ENCODE data around the gene SLC6A7.

DNA sequence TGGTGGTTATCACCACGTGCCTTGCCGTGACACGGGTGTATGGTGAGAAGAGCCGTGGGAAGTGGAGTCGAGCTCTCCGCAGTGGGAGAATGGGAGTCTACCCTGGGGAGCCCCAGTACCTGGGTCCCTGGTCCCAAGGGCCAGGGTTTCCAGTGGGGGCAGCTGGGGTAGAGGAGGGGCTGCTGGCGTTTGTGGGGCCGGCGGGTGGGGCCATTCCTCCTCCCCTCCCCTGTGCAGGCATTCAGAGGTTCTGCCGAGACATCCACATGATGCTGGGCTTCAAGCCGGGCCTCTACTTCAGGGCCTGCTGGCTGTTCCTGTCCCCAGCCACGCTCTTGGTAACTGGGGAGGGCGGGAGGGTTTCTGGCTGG, 14.7 kb downstream of the SLC6A7 start:
- TF ChIP-seq CTCF (conservative IDR thresholded peaks at IDR 0.05) (no peak), EZH2 (IDR thresholded peaks at IDR 0.05; ENCODE audit: low read depth) (no peak)

Data from PC-9 (cell line).